ENCODE data around the gene TGM3. TPM values are rescaled to one million over a fixed set of nuclear protein-coding genes. Genes with fewer than 3 reads are reported as not detected.

TGM3 gene
- total and polyA plus RNA-seq, 4 donors, result 0.41 to 1.5 (median 0.52) TPM

DNA sequence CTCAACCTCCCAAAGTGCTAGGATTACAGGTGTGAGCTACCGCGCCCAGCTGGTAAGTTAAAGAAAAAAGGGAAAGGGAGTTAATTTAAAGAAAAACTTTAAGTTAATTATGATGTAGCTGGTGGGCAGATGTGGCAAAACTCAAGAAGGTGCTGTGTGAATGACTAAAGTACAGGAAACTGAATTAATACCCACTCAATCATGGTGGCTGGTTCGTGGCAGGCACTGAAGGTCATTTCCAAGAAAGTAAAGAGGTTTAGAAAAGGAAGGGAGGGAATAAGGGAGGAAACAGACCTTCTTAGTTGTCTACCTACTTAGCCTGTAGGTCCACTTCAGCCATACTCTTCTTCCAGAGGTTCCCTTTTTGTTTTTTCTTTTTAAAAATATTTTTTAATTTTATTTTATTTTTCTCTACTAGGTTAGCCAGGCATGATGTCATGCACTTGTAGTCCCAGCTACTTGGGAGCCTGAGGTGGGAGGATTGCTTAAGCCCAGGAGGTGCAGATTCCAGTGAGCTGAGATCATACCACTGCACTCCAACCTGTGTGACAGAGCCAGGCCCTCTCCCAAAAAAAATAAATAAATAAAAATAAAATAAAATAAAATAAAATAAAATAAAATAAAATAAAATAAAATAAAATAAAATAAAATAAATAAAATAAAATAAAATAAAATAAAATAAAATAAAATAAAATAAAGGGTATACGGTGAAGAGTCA lies 11.9 kb upstream of the TGM3 start:
- TF ChIP-seq, protein P1, sequence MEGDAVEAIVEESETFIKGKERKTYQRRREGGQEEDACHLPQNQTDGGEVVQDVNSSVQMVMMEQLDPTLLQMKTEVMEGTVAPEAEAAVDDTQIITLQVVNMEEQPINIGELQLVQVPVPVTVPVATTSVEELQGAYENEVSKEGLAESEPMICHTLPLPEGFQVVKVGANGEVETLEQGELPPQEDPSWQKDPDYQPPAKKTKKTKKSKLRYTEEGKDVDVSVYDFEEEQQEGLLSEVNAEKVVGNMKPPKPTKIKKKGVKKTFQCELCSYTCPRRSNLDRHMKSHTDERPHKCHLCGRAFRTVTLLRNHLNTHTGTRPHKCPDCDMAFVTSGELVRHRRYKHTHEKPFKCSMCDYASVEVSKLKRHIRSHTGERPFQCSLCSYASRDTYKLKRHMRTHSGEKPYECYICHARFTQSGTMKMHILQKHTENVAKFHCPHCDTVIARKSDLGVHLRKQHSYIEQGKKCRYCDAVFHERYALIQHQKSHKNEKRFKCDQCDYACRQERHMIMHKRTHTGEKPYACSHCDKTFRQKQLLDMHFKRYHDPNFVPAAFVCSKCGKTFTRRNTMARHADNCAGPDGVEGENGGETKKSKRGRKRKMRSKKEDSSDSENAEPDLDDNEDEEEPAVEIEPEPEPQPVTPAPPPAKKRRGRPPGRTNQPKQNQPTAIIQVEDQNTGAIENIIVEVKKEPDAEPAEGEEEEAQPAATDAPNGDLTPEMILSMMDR (IDR thresholded peaks at IDR 0.05; ENCODE audit: control extremely low read depth, extremely low read depth), result no peak
- Histone ChIP-seq H3K4me3 (no peak overlapping the region), H3K9me3 (ENCODE audit: control insufficient read depth in 4 of 4, insufficient read depth in 3 of 4, low read length in 3 of 4) (peaks cover 0 to 5% (median 0%) of the 10 kb centered on the region in 4 donors), H3K27me3 (ENCODE audit: control insufficient read depth in 3 of 3, insufficient read depth in 3 of 3, low read length in 2 of 3) (peaks cover 0 to 2% (median 0%) of the 10 kb centered on the region in 3 donors), H3K4me1 (ENCODE audit: control insufficient read depth in 5 of 5, insufficient read depth in 5 of 5, low read length in 5 of 5) (no peaks in the 10 kb centered on the region), H3K9ac (ENCODE audit: insufficient read depth in 1 of 2, low read length in 2 of 2) (no peak overlapping the region), H3K36me3 (ENCODE audit: control insufficient read depth in 4 of 4, insufficient read depth in 4 of 4, low read length in 4 of 4) (no peaks in the 10 kb centered on the region), H3K27ac (ENCODE audit: low read depth in 1 of 2, low read length in 1 of 2) (no peak overlapping the region)
- WGBS, 2 donors, result 78 to 80% methylated on average over 4 of the region's 4 CpGs
- ATAC-seq (ENCODE audit: insufficient read depth, low FRiP score), result no peak
- peak in 1 of 3 donors; percentile 34 for DNase-seq

- WGBS, 2 donors, result 53 to 58% methylated on average over 2 of the region's 2 CpGs
- H3K4me1 ChIP-seq (ENCODE audit: control insufficient read depth in 5 of 5, insufficient read depth in 5 of 5, low read length in 5 of 5), result no peaks in the 10 kb centered on the region
- H3K27ac ChIP-seq (ENCODE audit: low read depth in 1 of 2, low read length in 1 of 2), result no peak overlapping the region
- H3K9ac ChIP-seq (ENCODE audit: insufficient read depth in 1 of 2, low read length in 2 of 2), result no peak overlapping the region
- no peaks in the 10 kb centered on the region for H3K36me3 ChIP-seq (ENCODE audit: control insufficient read depth in 4 of 4, insufficient read depth in 4 of 4, low read length in 4 of 4)
- DNase-seq (no peak), ATAC-seq (ENCODE audit: insufficient read depth, low FRiP score) (no peak)
- peaks cover 0 to 2% (median 0%) of the 10 kb centered on the region in 3 donors for H3K27me3 ChIP-seq (ENCODE audit: control insufficient read depth in 3 of 3, insufficient read depth in 3 of 3, low read length in 2 of 3)
- H3K4me3 ChIP-seq, result no peak overlapping the region
- H3K9me3 ChIP-seq (ENCODE audit: control insufficient read depth in 4 of 4, insufficient read depth in 3 of 4, low read length in 3 of 4), result peaks cover 0 to 5% (median 0%) of the 10 kb centered on the region in 4 donors
- TF ChIP-seq, protein P1 (IDR thresholded peaks at IDR 0.05; ENCODE audit: control extremely low read depth, extremely low read depth), result no peak
Measured at GRCh38 chr20:2285193-2285592, 10.6 kb upstream of the TGM3 start.

- Histone ChIP-seq H3K27ac (ENCODE audit: low read depth in 1 of 2, low read length in 1 of 2) (no peak overlapping the region), H3K9me3 (ENCODE audit: control insufficient read depth in 4 of 4, insufficient read depth in 3 of 4, low read length in 3 of 4) (peaks cover 0 to 4% (median 0%) of the 10 kb centered on the region in 4 donors), H3K9ac (ENCODE audit: insufficient read depth in 1 of 2, low read length in 2 of 2) (no peak overlapping the region), H3K4me1 (ENCODE audit: control insufficient read depth in 5 of 5, insufficient read depth in 5 of 5, low read length in 5 of 5) (no peaks in the 10 kb centered on the region), H3K27me3 (ENCODE audit: control insufficient read depth in 3 of 3, insufficient read depth in 3 of 3, low read length in 2 of 3) (peaks cover 0 to 2% (median 0%) of the 10 kb centered on the region in 3 donors), H3K36me3 (ENCODE audit: control insufficient read depth in 4 of 4, insufficient read depth in 4 of 4, low read length in 4 of 4) (no peaks in the 10 kb centered on the region), H3K4me3 (no peak overlapping the region)
- DNase-seq (no peak), ATAC-seq (ENCODE audit: insufficient read depth, low FRiP score) (no peak)
- TF ChIP-seq, protein P1 (IDR thresholded peaks at IDR 0.05; ENCODE audit: control extremely low read depth, extremely low read depth), result no peak
- 77 to 95% methylated on average over 4 of the region's 4 CpGs for WGBS, 2 donors
Measured at GRCh38 chr20:2285613-2286012, 10.2 kb upstream of the TGM3 start.
